NCI-H510A treated with DMSO at 0.1 percent for 48 hours (cell line): ENCODE data around the gene MAPK14.
A peak's percentile ranks its signal among the peaks of the same experiment; 100 is the strongest.
"Not testable (repeated sequence)": the region's sequence is repeated elsewhere in the genome, so short reads cannot be mapped to it uniquely, and the experiment has no call there.

Experiments used
- DNase-seq: peaks from one replicate; lab custom pipeline; 2025; lab: John Stamatoyannopoulos, UW

The MAPK14 gene

GRCh38 chr6:36123270-36124139 lies 95.9 kb downstream of the MAPK14 start:
- DNase-seq: peak; percentile 74

GRCh38 chr6:36124346-36124745 lies 96.7 kb downstream of the MAPK14 start:
- DNase-seq: not testable (repeated sequence)

- peak; percentile 52 for DNase-seq
Measured at GRCh38 chr6:36124881-36125280, 97.3 kb downstream of the MAPK14 start.

- DNase-seq: no peak
Measured at GRCh38 chr6:36125575-36125974, 98.0 kb downstream of the MAPK14 start.

GRCh38 chr6:36126121-36126520 lies 98.5 kb downstream of the MAPK14 start:
- DNase-seq: no peak

- DNase-seq: no peak
Measured at GRCh38 chr6:36126553-36127458, 99.2 kb downstream of the MAPK14 start.

GRCh38 chr6:36127462-36128016 lies 99.9 kb downstream of the MAPK14 start:
- no peak for DNase-seq

- no peak for DNase-seq
Measured at GRCh38 chr6:36128073-36128472, 100.5 kb downstream of the MAPK14 start.

- no peak for DNase-seq
Measured at GRCh38 chr6:36128793-36129192, 101.2 kb downstream of the MAPK14 start.

- not testable (repeated sequence) for DNase-seq
Measured at GRCh38 chr6:36129334-36129733, 101.7 kb downstream of the MAPK14 start.

- peak; percentile 82 for DNase-seq
Measured at GRCh38 chr6:36129941-36130666, 102.5 kb downstream of the MAPK14 start, which contains the start of gene MAPK13. TSS of gene MAPK13 (plus strand) at chr6:36130513. CDS start at chr6:36130583, 70 bp downstream.

- peak; percentile 96 for DNase-seq
Measured at GRCh38 chr6:36130667-36131510, 103.3 kb downstream of the MAPK14 start.

- DNase-seq: peak; percentile 96
Measured at GRCh38 chr6:36131511-36132245, 104.1 kb downstream of the MAPK14 start.

- peak; percentile 32 for DNase-seq
Measured at GRCh38 chr6:36132246-36132895, 104.8 kb downstream of the MAPK14 start.

GRCh38 chr6:36133148-36133547 lies 105.5 kb downstream of the MAPK14 start:
- DNase-seq: no peak

- no peak for DNase-seq
Measured at GRCh38 chr6:36133912-36134311, 106.3 kb downstream of the MAPK14 start.

GRCh38 chr6:36135053-36135731 lies 107.6 kb downstream of the MAPK14 start:
- no peak for DNase-seq

- no peak for DNase-seq
Measured at GRCh38 chr6:36136034-36136433, 108.4 kb downstream of the MAPK14 start.

- no peak for DNase-seq
Measured at GRCh38 chr6:36136551-36136950, 108.9 kb downstream of the MAPK14 start.
